ENCODE results near the gene DAO. TPM values are rescaled to one million over a fixed set of nuclear protein-coding genes. Genes with fewer than 3 reads are reported as not detected.

DAO gene
- polyA plus RNA-seq, 1 of the 3 experiments (the other 2 are of a cell fraction): not detected

DNA sequence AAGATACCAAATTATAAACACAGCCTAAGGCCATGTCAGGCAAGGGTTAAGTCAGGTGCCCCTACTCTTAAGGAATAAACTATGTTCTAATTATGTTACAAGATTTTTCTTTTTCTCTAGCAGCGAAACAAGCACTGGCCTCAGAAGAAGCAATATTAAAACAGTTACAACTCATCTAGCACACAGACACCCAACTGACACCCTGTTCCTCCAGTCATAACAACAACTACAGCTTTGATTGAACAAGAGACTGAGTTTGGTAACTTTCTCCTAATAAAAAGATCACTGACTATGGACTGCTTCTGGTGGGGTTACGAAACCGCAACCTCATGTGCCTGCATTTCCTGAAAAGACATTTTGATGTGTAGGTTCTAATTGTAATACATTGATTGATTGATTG is 3.3 kb upstream of the DAO start:
- Histone ChIP-seq H2AFZ (ENCODE audit: low read depth) (no peak overlapping the region), H3K9me3 (no peaks in the 10 kb centered on the region), H3K4me2 (no peak overlapping the region), H3K27me3 (ENCODE audit: insufficient read depth) (no peaks in the 10 kb centered on the region), H3K9me2 (no peaks in the 10 kb centered on the region), H3K4me1 (ENCODE audit: control insufficient read depth in 1 of 2, insufficient read depth in 2 of 2, low read depth in 1 of 2, low read length in 1 of 2) (no peaks in the 10 kb centered on the region; a peak in 1 of 4 replicates), H3K27ac (ENCODE audit: low read depth in 2 of 2, low read length in 1 of 2) (no peak overlapping the region), H3K36me3 (replicated peaks in 1 of 2; ENCODE audit: control insufficient read depth in 1 of 2, insufficient read depth in 2 of 2, low read length in 1 of 2) (no peaks in the 10 kb centered on the region), H3K79me2 (ENCODE audit: insufficient read depth) (no peaks in the 10 kb centered on the region), H4K20me1 (ENCODE audit: insufficient read depth) (no peaks in the 10 kb centered on the region), H3K9ac (no peak overlapping the region), H3F3A (replicated peaks; ENCODE audit: insufficient read depth) (no peaks in the 10 kb centered on the region), H3K4me3 (ENCODE audit: low read depth in 2 of 2, low read length in 1 of 2) (no peak overlapping the region)
- no peak for DNase-seq
- ChIA-PET CTCF (no interaction called here), POLR2A (no interaction called here)
- 75% methylated on average over 3 of the region's 3 CpGs for WGBS (ENCODE audit: low lambda C conversion rate)
- TF ChIP-seq NFIC (IDR thresholded peaks at IDR 0.05; ENCODE audit: borderline replicate concordance): no peak
- TF ChIP-seq, protein P1, sequence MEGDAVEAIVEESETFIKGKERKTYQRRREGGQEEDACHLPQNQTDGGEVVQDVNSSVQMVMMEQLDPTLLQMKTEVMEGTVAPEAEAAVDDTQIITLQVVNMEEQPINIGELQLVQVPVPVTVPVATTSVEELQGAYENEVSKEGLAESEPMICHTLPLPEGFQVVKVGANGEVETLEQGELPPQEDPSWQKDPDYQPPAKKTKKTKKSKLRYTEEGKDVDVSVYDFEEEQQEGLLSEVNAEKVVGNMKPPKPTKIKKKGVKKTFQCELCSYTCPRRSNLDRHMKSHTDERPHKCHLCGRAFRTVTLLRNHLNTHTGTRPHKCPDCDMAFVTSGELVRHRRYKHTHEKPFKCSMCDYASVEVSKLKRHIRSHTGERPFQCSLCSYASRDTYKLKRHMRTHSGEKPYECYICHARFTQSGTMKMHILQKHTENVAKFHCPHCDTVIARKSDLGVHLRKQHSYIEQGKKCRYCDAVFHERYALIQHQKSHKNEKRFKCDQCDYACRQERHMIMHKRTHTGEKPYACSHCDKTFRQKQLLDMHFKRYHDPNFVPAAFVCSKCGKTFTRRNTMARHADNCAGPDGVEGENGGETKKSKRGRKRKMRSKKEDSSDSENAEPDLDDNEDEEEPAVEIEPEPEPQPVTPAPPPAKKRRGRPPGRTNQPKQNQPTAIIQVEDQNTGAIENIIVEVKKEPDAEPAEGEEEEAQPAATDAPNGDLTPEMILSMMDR (IDR thresholded peaks at IDR 0.05): no peak
- no peak for TF ChIP-seq RAD21 (IDR thresholded peaks at IDR 0.05; ENCODE audit: low read length)
- no peak for TF ChIP-seq EP300 (IDR thresholded peaks at IDR 0.05; ENCODE audit: borderline replicate concordance in 1 of 2, low read depth in 1 of 2, low read length in 1 of 2)
- TF ChIP-seq, protein P2, sequence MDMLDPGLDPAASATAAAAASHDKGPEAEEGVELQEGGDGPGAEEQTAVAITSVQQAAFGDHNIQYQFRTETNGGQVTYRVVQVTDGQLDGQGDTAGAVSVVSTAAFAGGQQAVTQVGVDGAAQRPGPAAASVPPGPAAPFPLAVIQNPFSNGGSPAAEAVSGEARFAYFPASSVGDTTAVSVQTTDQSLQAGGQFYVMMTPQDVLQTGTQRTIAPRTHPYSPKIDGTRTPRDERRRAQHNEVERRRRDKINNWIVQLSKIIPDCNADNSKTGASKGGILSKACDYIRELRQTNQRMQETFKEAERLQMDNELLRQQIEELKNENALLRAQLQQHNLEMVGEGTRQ (IDR thresholded peaks at IDR 0.05; ENCODE audit: borderline replicate concordance, low read depth, low read length): no peak
- no peak for TF ChIP-seq EZH2phosphoT487 (IDR thresholded peaks at IDR 0.05; ENCODE audit: borderline replicate concordance, low read depth)
- TF ChIP-seq RFX5 (IDR thresholded peaks at IDR 0.05; ENCODE audit: low read length): no peak
- TF ChIP-seq TAF1 (IDR thresholded peaks at IDR 0.05; ENCODE audit: borderline replicate concordance, low read depth, low read length): no peak
- TF ChIP-seq NRF1 (IDR thresholded peaks at IDR 0.05; ENCODE audit: low read depth, low read length): no peak
- no peak for TF ChIP-seq CHD2 (IDR thresholded peaks at IDR 0.05; ENCODE audit: low read length, partially characterized antibody)
- TF ChIP-seq FOXM1 (IDR thresholded peaks at IDR 0.05; ENCODE audit: low read depth): no peak
- no peak for TF ChIP-seq FOXJ3 (CRISPR knock-in tag; IDR thresholded peaks at IDR 0.05)
- TF ChIP-seq, protein P3, sequence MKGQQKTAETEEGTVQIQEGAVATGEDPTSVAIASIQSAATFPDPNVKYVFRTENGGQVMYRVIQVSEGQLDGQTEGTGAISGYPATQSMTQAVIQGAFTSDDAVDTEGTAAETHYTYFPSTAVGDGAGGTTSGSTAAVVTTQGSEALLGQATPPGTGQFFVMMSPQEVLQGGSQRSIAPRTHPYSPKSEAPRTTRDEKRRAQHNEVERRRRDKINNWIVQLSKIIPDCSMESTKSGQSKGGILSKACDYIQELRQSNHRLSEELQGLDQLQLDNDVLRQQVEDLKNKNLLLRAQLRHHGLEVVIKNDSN (IDR thresholded peaks at IDR 0.05; ENCODE audit: borderline replicate concordance, low read depth): no peak
- TF ChIP-seq TCF12 (IDR thresholded peaks at IDR 0.05): no peak
- TF ChIP-seq GATA2 (CRISPR knock-in tag; IDR thresholded peaks at IDR 0.05): no peak
- TF ChIP-seq SIN3A (IDR thresholded peaks at IDR 0.05; ENCODE audit: borderline replicate concordance, low read depth, low read length): no peak
- TF ChIP-seq TEAD4 (IDR thresholded peaks at IDR 0.05; ENCODE audit: borderline replicate concordance, insufficient read depth): no peak
- no peak for TF ChIP-seq YY1 (IDR thresholded peaks at IDR 0.05; ENCODE audit: low read depth)
- TF ChIP-seq, protein P4, sequence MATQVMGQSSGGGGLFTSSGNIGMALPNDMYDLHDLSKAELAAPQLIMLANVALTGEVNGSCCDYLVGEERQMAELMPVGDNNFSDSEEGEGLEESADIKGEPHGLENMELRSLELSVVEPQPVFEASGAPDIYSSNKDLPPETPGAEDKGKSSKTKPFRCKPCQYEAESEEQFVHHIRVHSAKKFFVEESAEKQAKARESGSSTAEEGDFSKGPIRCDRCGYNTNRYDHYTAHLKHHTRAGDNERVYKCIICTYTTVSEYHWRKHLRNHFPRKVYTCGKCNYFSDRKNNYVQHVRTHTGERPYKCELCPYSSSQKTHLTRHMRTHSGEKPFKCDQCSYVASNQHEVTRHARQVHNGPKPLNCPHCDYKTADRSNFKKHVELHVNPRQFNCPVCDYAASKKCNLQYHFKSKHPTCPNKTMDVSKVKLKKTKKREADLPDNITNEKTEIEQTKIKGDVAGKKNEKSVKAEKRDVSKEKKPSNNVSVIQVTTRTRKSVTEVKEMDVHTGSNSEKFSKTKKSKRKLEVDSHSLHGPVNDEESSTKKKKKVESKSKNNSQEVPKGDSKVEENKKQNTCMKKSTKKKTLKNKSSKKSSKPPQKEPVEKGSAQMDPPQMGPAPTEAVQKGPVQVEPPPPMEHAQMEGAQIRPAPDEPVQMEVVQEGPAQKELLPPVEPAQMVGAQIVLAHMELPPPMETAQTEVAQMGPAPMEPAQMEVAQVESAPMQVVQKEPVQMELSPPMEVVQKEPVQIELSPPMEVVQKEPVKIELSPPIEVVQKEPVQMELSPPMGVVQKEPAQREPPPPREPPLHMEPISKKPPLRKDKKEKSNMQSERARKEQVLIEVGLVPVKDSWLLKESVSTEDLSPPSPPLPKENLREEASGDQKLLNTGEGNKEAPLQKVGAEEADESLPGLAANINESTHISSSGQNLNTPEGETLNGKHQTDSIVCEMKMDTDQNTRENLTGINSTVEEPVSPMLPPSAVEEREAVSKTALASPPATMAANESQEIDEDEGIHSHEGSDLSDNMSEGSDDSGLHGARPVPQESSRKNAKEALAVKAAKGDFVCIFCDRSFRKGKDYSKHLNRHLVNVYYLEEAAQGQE (IDR thresholded peaks at IDR 0.05; ENCODE audit: low read depth, low read length): no peak
